Loucy (cell line): Measurements from ENCODE around the gene CD27.

Experiments
- CTCF ChIP-seq: fragments of 200-600 bp; sonication (generic); conservative IDR thresholded peaks from 2 replicates; pipeline ENCODE4 v1.5.1; 2014; ENCODE audit warnings: mild to moderate bottlenecking, antibody characterized with exemption, low read length
- EZH2phosphoT487 ChIP-seq: fragments of 200-600 bp; IDR thresholded peaks from 2 replicates; pipeline ENCODE4 v1.6.1; 2018; ENCODE audit warnings: antibody characterized with exemption, mild to moderate bottlenecking, moderate library complexity, borderline replicate concordance

GRCh38 chr12:6471989-6472360, 27.2 kb downstream of the CD27 start:
- no peak for TF ChIP-seq CTCF
- no peak for TF ChIP-seq EZH2phosphoT487
